ENCODE data around the gene FAM53B.

The FAM53B gene

DNA sequence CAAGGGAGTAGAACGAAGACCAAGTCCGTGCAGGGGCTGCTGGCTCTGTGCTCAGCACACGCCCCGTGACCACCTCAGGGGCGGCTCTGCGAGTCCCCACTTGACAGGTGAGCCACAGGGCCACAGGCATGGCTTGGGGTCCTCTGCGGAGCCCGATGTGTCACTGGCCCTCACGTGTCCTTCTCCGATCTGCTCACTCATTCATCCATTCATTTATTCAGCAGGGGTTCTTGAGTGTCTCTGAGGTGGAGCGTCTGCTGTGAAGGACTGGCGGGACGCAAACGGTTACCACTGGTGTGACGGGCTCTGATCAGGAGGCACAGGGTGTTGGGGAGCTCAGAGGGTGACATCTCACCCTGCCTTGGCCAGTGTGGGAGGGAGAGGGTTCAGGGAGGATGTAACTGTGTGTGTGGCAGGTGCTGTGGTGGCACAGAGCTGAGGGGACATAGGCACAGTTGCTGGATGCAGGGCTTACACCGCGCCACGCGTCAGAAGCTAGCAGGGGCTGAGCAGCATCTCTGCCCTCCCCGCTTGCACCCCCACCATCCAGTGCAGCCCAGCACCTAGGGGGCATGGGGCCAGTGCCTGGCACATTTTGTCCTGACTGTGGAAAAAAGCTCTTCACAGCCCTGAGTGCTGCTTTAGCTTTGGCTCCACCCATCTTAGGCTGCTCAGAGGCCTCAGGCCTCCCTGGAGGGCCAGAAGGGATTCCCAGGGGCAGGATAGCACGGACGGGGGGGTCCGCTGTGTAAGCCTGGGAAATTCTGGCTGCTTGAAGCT is 165.8 kb downstream of the FAM53B start:
- DNase-seq (ENCODE audit: low read depth in 2 of 2): no peak

DNA sequence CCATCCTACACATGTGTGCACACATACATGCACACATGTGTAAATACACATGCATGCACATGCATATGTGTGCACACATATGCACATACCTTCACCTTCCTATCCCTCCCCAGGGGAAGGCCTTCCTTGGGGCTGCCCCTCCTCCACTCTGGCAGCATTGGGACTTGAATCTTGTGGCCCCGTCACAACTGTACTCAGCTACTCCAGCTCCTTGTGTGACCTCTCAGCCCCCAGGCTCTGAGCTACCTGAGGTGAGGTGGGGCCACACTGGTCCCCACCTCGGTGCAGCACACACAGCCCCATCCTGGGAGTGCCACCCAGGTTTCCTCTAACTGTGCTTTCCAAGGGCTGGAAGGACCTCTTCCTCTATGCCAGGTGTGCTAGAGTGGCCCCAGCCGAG is 166.5 kb downstream of the FAM53B start:
- no peak for DNase-seq (ENCODE audit: low read depth in 2 of 2)

- no peak for DNase-seq (ENCODE audit: low read depth in 2 of 2)
Measured at GRCh38 chr10:124576526-124577420, 167.4 kb downstream of the FAM53B start.

DNA sequence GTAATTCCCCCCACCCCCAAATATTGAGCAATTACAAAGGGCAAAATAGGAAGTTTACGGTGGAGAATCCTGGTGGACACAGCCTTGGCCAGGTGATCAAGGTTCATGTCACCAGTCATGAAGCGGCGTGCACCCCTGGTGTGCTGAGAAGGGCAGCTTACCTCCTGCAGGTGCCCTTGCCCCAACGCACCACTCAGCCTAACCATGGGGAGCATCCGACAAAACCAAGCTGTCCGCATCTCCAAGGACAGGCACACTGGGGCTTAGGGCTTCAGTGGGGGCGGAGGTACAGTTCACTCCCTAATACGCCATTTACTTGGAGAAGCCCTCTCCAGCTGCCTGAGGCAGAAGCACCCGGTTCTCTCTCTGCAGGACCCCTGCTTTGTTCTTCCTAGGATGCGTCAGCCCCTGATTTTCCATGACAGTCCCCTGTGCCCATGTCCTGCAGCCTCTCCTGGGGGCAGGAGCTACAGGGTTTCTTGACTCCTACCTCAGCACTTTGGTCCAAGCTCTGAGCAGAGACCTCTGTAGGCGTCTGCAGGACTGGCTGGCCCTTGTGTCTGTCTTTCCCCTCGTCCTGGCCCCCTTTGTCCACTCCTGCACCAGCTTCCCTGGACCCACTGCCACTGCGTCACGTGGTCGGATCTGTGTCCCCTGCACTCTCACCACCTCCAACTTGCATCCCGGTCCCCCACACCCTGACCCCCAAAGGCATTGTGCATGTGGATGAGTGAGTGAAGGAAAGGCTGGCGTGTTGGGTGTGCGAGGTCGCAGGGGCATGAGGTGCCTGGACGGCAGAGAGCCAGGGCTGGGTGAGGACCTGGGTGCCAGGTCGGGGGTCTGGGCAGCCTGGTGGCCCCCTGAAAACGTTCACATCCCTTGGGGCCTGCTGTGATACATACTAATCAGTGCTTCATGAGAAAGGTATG is 168.8 kb downstream of the FAM53B start:
- DNase-seq (ENCODE audit: low read depth in 2 of 2): no peak

GRCh38 chr10:124574456-124575070 is 169.6 kb downstream of the FAM53B start:
- no peak for DNase-seq (ENCODE audit: low read depth in 2 of 2)

GRCh38 chr10:124573726-124574455 is 170.3 kb downstream of the FAM53B start:
- no peak for DNase-seq (ENCODE audit: low read depth in 2 of 2)

GRCh38 chr10:124572751-124573150 is 171.4 kb downstream of the FAM53B start:
- no peak for DNase-seq (ENCODE audit: low read depth in 2 of 2)

DNA sequence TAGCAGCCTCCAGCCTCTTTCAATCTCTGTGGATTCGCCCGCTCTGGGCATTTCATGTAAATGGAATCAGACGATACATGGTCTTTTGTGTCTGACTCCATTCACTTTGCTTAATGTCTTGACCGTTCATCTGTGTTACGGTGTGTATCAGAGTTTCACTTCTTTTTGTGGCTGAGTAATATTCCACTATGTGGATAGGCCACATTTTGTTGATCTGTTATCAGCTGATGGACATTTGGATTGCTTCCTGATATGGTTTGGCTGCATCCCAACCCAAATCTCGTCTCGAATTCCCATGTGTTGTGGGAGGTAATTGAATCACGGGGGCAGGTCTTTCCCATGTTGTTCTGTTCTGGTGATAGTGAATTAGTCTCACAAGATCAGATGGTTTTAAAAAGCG is 173.5 kb downstream of the FAM53B start:
- no peak for DNase-seq (ENCODE audit: low read depth in 2 of 2)

DNA sequence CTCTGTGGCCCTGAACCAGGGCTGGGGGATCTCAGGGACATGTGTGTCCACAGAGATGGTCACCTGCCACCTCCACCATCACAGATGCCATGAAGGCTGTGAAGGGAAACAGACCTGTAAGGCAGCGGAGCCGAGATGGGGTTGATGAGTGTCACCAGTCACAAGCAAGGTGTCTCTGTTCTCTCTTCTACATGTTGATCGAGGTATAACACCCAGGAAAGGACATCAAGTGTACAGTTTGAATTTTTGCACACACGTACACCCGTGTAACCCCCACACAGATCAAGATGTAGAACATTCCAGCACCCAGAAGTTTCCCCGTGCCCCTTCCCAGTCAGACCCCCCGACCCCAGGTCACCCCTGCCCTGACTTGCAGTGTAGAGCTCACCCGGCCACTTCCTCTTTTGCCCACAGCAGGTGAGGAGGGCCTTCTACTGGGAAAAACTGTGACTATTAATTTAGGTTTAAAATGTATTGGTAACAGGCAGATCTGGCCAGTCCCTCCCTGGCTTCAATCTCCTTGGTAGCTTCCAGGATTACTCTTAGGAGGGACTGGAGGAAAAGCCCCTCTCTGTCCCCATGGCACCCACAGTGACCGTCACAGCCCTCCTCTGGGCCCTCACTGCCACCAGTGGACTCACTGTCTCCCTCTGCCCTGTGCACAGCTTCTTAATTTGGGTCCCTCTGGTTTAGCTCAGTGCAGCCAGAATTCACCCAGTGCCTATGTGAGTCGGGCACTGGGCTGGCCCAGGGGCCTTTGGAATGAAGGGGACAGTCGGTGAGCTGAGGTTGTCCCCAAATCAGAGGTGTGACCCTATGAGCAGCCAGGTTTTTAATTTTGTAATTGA is 174.3 kb downstream of the FAM53B start:
- DNase-seq (ENCODE audit: low read depth in 2 of 2): no peak

All from fibroblast of skin of left biceps (primary cell).